HUES48 (cell line): Measurements from ENCODE around the gene DDAH1.

Experiments
- H3K27ac ChIP-seq: one replicate; pipeline ENCODE4 v1.7.0; 2013; ENCODE audit warnings: low read depth, low read length, inconsistent platforms
- H3K27me3 ChIP-seq: 2 replicates; pipeline ENCODE4 v1.6.1; 2013; ENCODE audit warnings: mild to moderate bottlenecking, low read length; ENCODE audit not compliant: control insufficient read depth, insufficient read depth
- H3K36me3 ChIP-seq: 2 replicates; pipeline ENCODE4 v1.6.1; 2013; ENCODE audit warnings: low read length; ENCODE audit not compliant: control insufficient read depth, insufficient read depth
- H3K4me1 ChIP-seq: 2 replicates; pipeline ENCODE4 v1.6.1; 2013; ENCODE audit warnings: mild to moderate bottlenecking, low read length; ENCODE audit not compliant: control insufficient read depth, insufficient read depth
- H3K4me3 ChIP-seq: 2 replicates; pipeline ENCODE4 v1.5.1; 2013; ENCODE audit warnings: mild to moderate bottlenecking, low read depth, low read length
- H3K9ac ChIP-seq: 2 replicates; pipeline ENCODE4 v1.6.1; 2013; ENCODE audit warnings: mild to moderate bottlenecking, low read depth, low read length, moderate library complexity
- H3K9me3 ChIP-seq: 2 replicates; pipeline ENCODE4 v1.6.1; 2013; ENCODE audit warnings: low read length; ENCODE audit not compliant: control insufficient read depth, insufficient read depth

Gene DDAH1

GRCh38 chr1:85372683-85373377 lies 92.1 kb downstream of the DDAH1 start:
- Histone ChIP-seq H3K4me3 (no peak overlapping the region), H3K4me1 (peaks cover 19% of the 10 kb centered on the region; the same call in 1 of the 2 replicates), H3K9me3 (no peaks in the 10 kb centered on the region), H3K9ac (no peak overlapping the region), H3K27ac (no peak overlapping the region), H3K36me3 (no peaks in the 10 kb centered on the region), H3K27me3 (no peaks in the 10 kb centered on the region)

- peaks cover 19% of the 10 kb centered on the region; the same call in 1 of the 2 replicates for H3K4me1 ChIP-seq
Measured at GRCh38 chr1:85371021-85371420, 93.9 kb downstream of the DDAH1 start.

GRCh38 chr1:85368073-85368770 lies 96.7 kb downstream of the DDAH1 start:
- Histone ChIP-seq H3K27me3 (no peaks in the 10 kb centered on the region), H3K9ac (no peak overlapping the region), H3K9me3 (no peaks in the 10 kb centered on the region), H3K27ac (no peak overlapping the region), H3K4me1 (0 out of 2 replicates have a peak, but pooled peaks cover 3% of the 10 kb centered on the region), H3K4me3 (no peak overlapping the region), H3K36me3 (no peaks in the 10 kb centered on the region)

More at GRCh38 chr1:85371021-85371420, 93.9 kb downstream of the DDAH1 start:
- H3K27ac ChIP-seq: no peak overlapping the region
- no peaks in the 10 kb centered on the region for H3K36me3 ChIP-seq
- no peaks in the 10 kb centered on the region for H3K9me3 ChIP-seq
- no peak overlapping the region for H3K9ac ChIP-seq
- no peak overlapping the region for H3K4me3 ChIP-seq
- H3K27me3 ChIP-seq: no peaks in the 10 kb centered on the region

- Histone ChIP-seq H3K27me3 (no peaks in the 10 kb centered on the region), H3K27ac (no peak overlapping the region), H3K4me3 (no peak overlapping the region), H3K4me1 (no peaks in the 10 kb centered on the region), H3K9me3 (no peaks in the 10 kb centered on the region), H3K36me3 (no peaks in the 10 kb centered on the region), H3K9ac (no peak overlapping the region)
Measured at GRCh38 chr1:85366391-85367170, 98.4 kb downstream of the DDAH1 start.

GRCh38 chr1:85365851-85366250 lies 99.1 kb downstream of the DDAH1 start:
- H3K36me3 ChIP-seq: no peaks in the 10 kb centered on the region
- no peaks in the 10 kb centered on the region for H3K9me3 ChIP-seq
- H3K4me3 ChIP-seq: no peak overlapping the region
- no peaks in the 10 kb centered on the region for H3K4me1 ChIP-seq
- H3K27me3 ChIP-seq: no peaks in the 10 kb centered on the region
- H3K27ac ChIP-seq: no peak overlapping the region
- H3K9ac ChIP-seq: no peak overlapping the region

- H3K9ac ChIP-seq: no peak overlapping the region
- H3K9me3 ChIP-seq: no peaks in the 10 kb centered on the region
- H3K27me3 ChIP-seq: no peaks in the 10 kb centered on the region
- H3K4me3 ChIP-seq: no peak overlapping the region
- H3K4me1 ChIP-seq: no peaks in the 10 kb centered on the region
- no peaks in the 10 kb centered on the region for H3K36me3 ChIP-seq
- H3K27ac ChIP-seq: no peak overlapping the region
Measured at GRCh38 chr1:85363521-85363920, 101.4 kb downstream of the DDAH1 start.

- Histone ChIP-seq H3K4me1 (no peaks in the 10 kb centered on the region), H3K27me3 (no peaks in the 10 kb centered on the region), H3K36me3 (no peaks in the 10 kb centered on the region), H3K9ac (no peak overlapping the region), H3K9me3 (no peaks in the 10 kb centered on the region), H3K27ac (no peak overlapping the region), H3K4me3 (no peak overlapping the region)
Measured at GRCh38 chr1:85363092-85363491, 101.9 kb downstream of the DDAH1 start.

- H3K36me3 ChIP-seq: no peaks in the 10 kb centered on the region
- no peaks in the 10 kb centered on the region for H3K27me3 ChIP-seq
- no peak overlapping the region for H3K27ac ChIP-seq
- no peaks in the 10 kb centered on the region for H3K9me3 ChIP-seq
- no peaks in the 10 kb centered on the region for H3K4me1 ChIP-seq
- H3K9ac ChIP-seq: no peak overlapping the region
- H3K4me3 ChIP-seq: no peak overlapping the region
Measured at GRCh38 chr1:85361606-85362296, 103.2 kb downstream of the DDAH1 start.

- Histone ChIP-seq H3K4me1 (no peaks in the 10 kb centered on the region), H3K36me3 (no peaks in the 10 kb centered on the region), H3K9me3 (no peaks in the 10 kb centered on the region), H3K27ac (no peak overlapping the region), H3K9ac (no peak overlapping the region), H3K4me3 (no peak overlapping the region), H3K27me3 (no peaks in the 10 kb centered on the region)
Measured at GRCh38 chr1:85360730-85361493, 104.0 kb downstream of the DDAH1 start.
